ENCODE measurements around the gene GJC2.

GJC2 gene

DNA sequence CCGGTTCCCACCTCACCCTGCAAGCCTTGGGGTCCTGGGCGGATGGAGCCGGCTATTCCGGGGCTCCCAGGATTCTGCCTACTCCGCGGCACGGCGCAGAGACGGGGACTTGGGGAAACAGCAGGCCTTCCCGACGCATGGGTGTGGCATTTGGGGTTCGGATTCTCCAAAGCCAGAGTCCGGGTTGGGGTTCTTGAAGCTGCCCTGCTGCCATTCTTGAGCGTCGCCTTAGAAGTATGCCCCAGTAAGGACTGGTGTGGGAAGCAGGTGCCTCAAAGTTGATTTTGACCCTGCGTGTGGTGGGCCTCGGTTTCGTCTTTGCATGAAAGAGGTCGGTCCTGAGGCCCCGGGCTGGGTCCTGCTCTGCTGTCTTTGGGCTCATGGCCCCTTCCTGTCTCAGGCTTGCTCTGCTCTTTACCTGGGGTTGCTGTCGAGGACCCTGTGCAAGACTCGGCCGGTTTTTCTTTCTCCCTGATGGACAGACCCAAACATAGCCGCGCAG lies 9.0 kb upstream of the GJC2 start:
- Histone ChIP-seq H3K9me3 (ENCODE audit: control insufficient read depth in 1 of 2, low read length in 2 of 2) (no peaks in the 10 kb centered on the region), H3K4me1 (ENCODE audit: control insufficient read depth in 1 of 2, insufficient read depth in 2 of 2, low read length in 2 of 2) (peaks cover 12 to 38% of the 10 kb centered on the region in 2 donors), H3K27ac (ENCODE audit: low read length) (peak overlapping the region; percentile 92), H3K27me3 (ENCODE audit: low read depth, low read length) (no peaks in the 10 kb centered on the region), H3K4me3 (ENCODE audit: low read depth in 1 of 2, low read length in 2 of 2) (peak overlapping the region; percentile 89 to 92), H3K36me3 (ENCODE audit: control insufficient read depth in 1 of 2, insufficient read depth in 2 of 2, low read length in 2 of 2) (peaks cover 0 to 7% of the 10 kb centered on the region in 2 donors)

DNA sequence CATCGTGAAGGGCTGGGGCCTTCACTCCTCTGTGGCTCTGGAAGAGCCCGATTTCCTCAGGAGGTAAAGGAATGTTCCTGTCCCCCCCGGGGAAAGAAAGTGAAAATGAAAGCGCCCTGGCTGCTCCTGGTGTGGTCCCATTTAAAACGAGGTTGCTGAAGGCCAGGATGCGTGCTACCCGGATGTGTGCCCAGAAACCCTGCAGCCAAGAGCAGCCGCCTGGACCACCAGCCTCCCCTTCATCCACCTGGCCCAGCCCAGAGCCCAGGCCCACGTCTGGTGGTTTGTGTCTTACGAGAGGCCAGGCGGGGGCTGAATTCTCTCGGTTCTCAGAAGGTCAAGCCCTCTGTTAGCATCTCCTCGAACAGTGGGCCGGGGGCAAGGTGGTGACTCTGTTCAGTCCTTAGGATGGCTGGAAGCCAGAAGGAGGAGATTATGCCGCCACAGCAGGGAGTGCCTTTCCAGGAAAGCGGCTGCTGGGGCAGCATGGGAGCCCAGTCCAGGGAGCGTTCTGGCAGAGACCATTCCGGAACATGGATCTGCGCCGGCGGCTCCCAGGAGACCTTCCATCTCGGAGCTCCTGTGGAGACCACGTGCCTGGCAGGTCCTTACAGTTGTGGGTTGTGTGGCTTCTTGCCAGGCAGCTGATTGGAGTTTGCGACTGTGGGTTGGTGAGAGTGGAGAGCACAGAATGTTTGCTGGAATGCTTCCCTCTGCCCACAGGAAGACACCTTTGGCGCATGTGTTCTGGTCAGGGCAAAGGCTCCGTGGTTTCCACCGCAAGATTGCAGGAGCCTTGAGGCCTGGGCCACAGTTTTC lies 8.3 kb upstream of the GJC2 start:
- Histone ChIP-seq H3K4me1 (ENCODE audit: control insufficient read depth in 1 of 2, insufficient read depth in 2 of 2, low read length in 2 of 2) (peaks cover 12 to 38% of the 10 kb centered on the region in 2 donors), H3K9me3 (ENCODE audit: control insufficient read depth in 1 of 2, low read length in 2 of 2) (no peaks in the 10 kb centered on the region), H3K27me3 (ENCODE audit: low read depth, low read length) (no peaks in the 10 kb centered on the region), H3K4me3 (ENCODE audit: low read depth in 1 of 2, low read length in 2 of 2) (peak overlapping the region; percentile 89 to 92), H3K27ac (ENCODE audit: low read length) (peak overlapping the region; percentile 92), H3K36me3 (ENCODE audit: control insufficient read depth in 1 of 2, insufficient read depth in 2 of 2, low read length in 2 of 2) (peaks cover 0 to 13% of the 10 kb centered on the region in 2 donors)

GRCh38 chr1:228142155-228142691 lies 7.5 kb upstream of the GJC2 start:
- Histone ChIP-seq H3K9me3 (ENCODE audit: control insufficient read depth in 1 of 2, low read length in 2 of 2) (no peaks in the 10 kb centered on the region), H3K27ac (ENCODE audit: low read length) (peak overlapping the region; percentile 92), H3K4me1 (ENCODE audit: control insufficient read depth in 1 of 2, insufficient read depth in 2 of 2, low read length in 2 of 2) (peaks cover 12 to 38% of the 10 kb centered on the region in 2 donors), H3K27me3 (ENCODE audit: low read depth, low read length) (no peaks in the 10 kb centered on the region), H3K36me3 (ENCODE audit: control insufficient read depth in 1 of 2, insufficient read depth in 2 of 2, low read length in 2 of 2) (peaks cover 0 to 20% of the 10 kb centered on the region in 2 donors), H3K4me3 (ENCODE audit: low read depth in 1 of 2, low read length in 2 of 2) (peak overlapping the region; percentile 89 to 92)

GRCh38 chr1:228142701-228143136 lies 7.0 kb upstream of the GJC2 start:
- Histone ChIP-seq H3K27ac (ENCODE audit: low read length) (peak overlapping the region; percentile 92), H3K4me1 (ENCODE audit: control insufficient read depth in 1 of 2, insufficient read depth in 2 of 2, low read length in 2 of 2) (peaks cover 12 to 38% of the 10 kb centered on the region in 2 donors), H3K9me3 (ENCODE audit: control insufficient read depth in 1 of 2, low read length in 2 of 2) (no peaks in the 10 kb centered on the region), H3K36me3 (ENCODE audit: control insufficient read depth in 1 of 2, insufficient read depth in 2 of 2, low read length in 2 of 2) (peaks cover 2 to 20% of the 10 kb centered on the region in 2 donors), H3K27me3 (ENCODE audit: low read depth, low read length) (no peaks in the 10 kb centered on the region), H3K4me3 (ENCODE audit: low read depth in 1 of 2, low read length in 2 of 2) (peak overlapping the region in 1 of 2 donors; percentile 92)

GRCh38 chr1:228143480-228144192 lies 6.1 kb upstream of the GJC2 start:
- no peaks in the 10 kb centered on the region for H3K9me3 ChIP-seq (ENCODE audit: control insufficient read depth in 1 of 2, low read length in 2 of 2)
- H3K27me3 ChIP-seq (ENCODE audit: low read depth, low read length) = no peaks in the 10 kb centered on the region
- peaks cover 12 to 38% of the 10 kb centered on the region in 2 donors for H3K4me1 ChIP-seq (ENCODE audit: control insufficient read depth in 1 of 2, insufficient read depth in 2 of 2, low read length in 2 of 2)
- peaks cover 4 to 29% of the 10 kb centered on the region in 2 donors for H3K36me3 ChIP-seq (ENCODE audit: control insufficient read depth in 1 of 2, insufficient read depth in 2 of 2, low read length in 2 of 2)
- H3K27ac ChIP-seq (ENCODE audit: low read length) = no peak overlapping the region
- H3K4me3 ChIP-seq (ENCODE audit: low read depth in 1 of 2, low read length in 2 of 2) = no peak overlapping the region

GRCh38 chr1:228144193-228144992 lies 5.3 kb upstream of the GJC2 start:
- peaks cover 4 to 29% of the 10 kb centered on the region in 2 donors for H3K36me3 ChIP-seq (ENCODE audit: control insufficient read depth in 1 of 2, insufficient read depth in 2 of 2, low read length in 2 of 2)
- H3K27ac ChIP-seq (ENCODE audit: low read length) = no peak overlapping the region

GRCh38 chr1:228144993-228145343 lies 4.8 kb upstream of the GJC2 start:
- Histone ChIP-seq H3K36me3 (ENCODE audit: control insufficient read depth in 1 of 2, insufficient read depth in 2 of 2, low read length in 2 of 2) (peaks cover 4 to 29% of the 10 kb centered on the region in 2 donors), H3K9me3 (ENCODE audit: control insufficient read depth in 1 of 2, low read length in 2 of 2) (no peaks in the 10 kb centered on the region), H3K4me3 (ENCODE audit: low read depth in 1 of 2, low read length in 2 of 2) (no peak overlapping the region), H3K27me3 (ENCODE audit: low read depth, low read length) (no peaks in the 10 kb centered on the region), H3K27ac (ENCODE audit: low read length) (no peak overlapping the region), H3K4me1 (ENCODE audit: control insufficient read depth in 1 of 2, insufficient read depth in 2 of 2, low read length in 2 of 2) (peaks cover 12 to 51% of the 10 kb centered on the region in 2 donors)

More at GRCh38 chr1:228144193-228144992, 5.3 kb upstream of the GJC2 start:
- Histone ChIP-seq H3K4me1 (ENCODE audit: control insufficient read depth in 1 of 2, insufficient read depth in 2 of 2, low read length in 2 of 2) (peaks cover 12 to 45% of the 10 kb centered on the region in 2 donors), H3K27me3 (ENCODE audit: low read depth, low read length) (no peaks in the 10 kb centered on the region), H3K4me3 (ENCODE audit: low read depth in 1 of 2, low read length in 2 of 2) (no peak overlapping the region), H3K9me3 (ENCODE audit: control insufficient read depth in 1 of 2, low read length in 2 of 2) (no peaks in the 10 kb centered on the region)

- Histone ChIP-seq H3K4me1 (ENCODE audit: control insufficient read depth in 1 of 2, insufficient read depth in 2 of 2, low read length in 2 of 2) (peaks cover 13 to 58% of the 10 kb centered on the region in 2 donors), H3K36me3 (ENCODE audit: control insufficient read depth in 1 of 2, insufficient read depth in 2 of 2, low read length in 2 of 2) (peaks cover 4 to 25% of the 10 kb centered on the region in 2 donors), H3K4me3 (ENCODE audit: low read depth in 1 of 2, low read length in 2 of 2) (no peak overlapping the region), H3K27ac (ENCODE audit: low read length) (no peak overlapping the region), H3K9me3 (ENCODE audit: control insufficient read depth in 1 of 2, low read length in 2 of 2) (no peaks in the 10 kb centered on the region), H3K27me3 (ENCODE audit: low read depth, low read length) (no peaks in the 10 kb centered on the region)
Observed at GRCh38 chr1:228145463-228146416, 4.0 kb upstream of the GJC2 start.

DNA sequence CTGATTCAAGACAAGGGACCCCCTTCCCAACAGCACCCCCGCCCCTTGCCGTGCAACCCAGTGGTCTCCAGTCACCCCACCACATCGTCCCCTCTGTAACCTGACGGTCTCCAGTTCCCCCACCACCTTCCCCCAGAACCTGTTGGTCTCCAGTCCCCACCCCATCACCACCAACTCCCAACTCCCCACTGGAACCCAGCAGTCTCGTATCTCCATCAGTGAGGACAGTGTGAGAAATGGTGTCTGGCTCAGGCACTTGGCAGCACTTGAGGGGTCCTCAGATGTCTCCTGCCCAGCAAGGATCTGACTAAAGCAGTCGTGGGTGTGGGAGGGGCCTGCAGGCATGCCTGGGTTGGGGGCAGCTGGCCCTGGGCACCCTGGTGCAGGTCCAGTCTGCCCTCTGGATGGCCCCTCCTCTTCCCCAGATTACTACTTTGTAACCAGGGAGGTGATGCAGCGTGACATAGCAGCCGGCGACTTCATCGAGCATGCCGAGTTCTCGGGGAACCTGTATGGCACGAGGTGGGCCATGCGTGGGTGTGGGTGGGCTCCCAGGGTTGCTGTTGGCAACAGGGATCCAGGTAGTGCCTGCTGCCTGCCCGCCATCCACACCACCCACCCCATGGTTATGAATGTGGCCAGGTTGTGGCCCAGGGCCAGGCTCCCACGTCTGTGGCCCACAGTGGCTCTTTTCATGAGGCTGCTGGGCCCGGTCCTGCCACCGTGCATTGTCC lies 3.1 kb upstream of the GJC2 start:
- Histone ChIP-seq H3K36me3 (ENCODE audit: control insufficient read depth in 1 of 2, insufficient read depth in 2 of 2, low read length in 2 of 2) (peaks cover 4 to 25% of the 10 kb centered on the region in 2 donors), H3K4me1 (ENCODE audit: control insufficient read depth in 1 of 2, insufficient read depth in 2 of 2, low read length in 2 of 2) (peaks cover 21 to 57% of the 10 kb centered on the region in 2 donors)

More for the DNA sequence above, 3.1 kb upstream of the GJC2 start:
- no peak overlapping the region for H3K27ac ChIP-seq (ENCODE audit: low read length)
- H3K27me3 ChIP-seq (ENCODE audit: low read depth, low read length) = no peaks in the 10 kb centered on the region
- H3K9me3 ChIP-seq (ENCODE audit: control insufficient read depth in 1 of 2, low read length in 2 of 2) = no peaks in the 10 kb centered on the region
- no peak overlapping the region for H3K4me3 ChIP-seq (ENCODE audit: low read depth in 1 of 2, low read length in 2 of 2)
